Astrocyte of the cerebellum (primary cell): ENCODE data around the gene CTU1.
A peak's percentile ranks its signal among the peaks of the same experiment; 100 is the strongest.

ENCODE experiments used
- DNase-seq: peaks from one replicate; pipeline ENCODE4 v3.0.0-alpha.2; 2011; ENCODE audit warnings: low read depth
- H3K4me3 ChIP-seq: 2 replicates; pipeline ENCODE4 v1.5.1; 2011; ENCODE audit warnings: mild to moderate bottlenecking, low read depth, low read length, moderate library complexity
- CTCF ChIP-seq: IDR thresholded peaks from 2 replicates; pipeline ENCODE4 v1.5.1; 2012; ENCODE audit warnings: low read length, low read depth, moderate library complexity, mild to moderate bottlenecking; ENCODE audit errors: missing control alignments
- in situ Hi-C: cut with HindIII; loops from 2 replicates; pipeline ENCODE4 v1.10.0; 2017; ENCODE audit warnings: low sequenced_read_pairs

CTU1 gene

GRCh38 chr19:51108066-51108804 lies at the start of gene CTU1:
TSS of gene CTU1 (minus strand) at chr19:51108409. CDS start at chr19:51104569, 3,840 bp downstream.
- DNase-seq, result peak; percentile 98
- peak within 1 kb of the TSS; percentile 68 for H3K4me3 ChIP-seq
- in situ Hi-C loops, result no loop called here
- TF ChIP-seq CTCF, result no peak

GRCh38 chr19:51157265-51157664 lies 49.1 kb upstream of the CTU1 start:
- in situ Hi-C loops, result no loop called here
- no peak overlapping the region for H3K4me3 ChIP-seq
- no peak for DNase-seq
- no peak for TF ChIP-seq CTCF

GRCh38 chr19:51156710-51157109 lies 48.5 kb upstream of the CTU1 start:
- no peak overlapping the region for H3K4me3 ChIP-seq
- no peak for TF ChIP-seq CTCF
- in situ Hi-C loops, result no loop called here
- DNase-seq, result no peak

- in situ Hi-C loops, result no loop called here
- no peak for TF ChIP-seq CTCF
- H3K4me3 ChIP-seq, result no peak overlapping the region
- no peak for DNase-seq
Measured at GRCh38 chr19:51150627-51151026, 42.4 kb upstream of the CTU1 start.

- no peak for DNase-seq
- no peak overlapping the region for H3K4me3 ChIP-seq
- no peak for TF ChIP-seq CTCF
- in situ Hi-C loops, result no loop called here
Measured at GRCh38 chr19:51148580-51148979, 40.4 kb upstream of the CTU1 start.

GRCh38 chr19:51147663-51148062 lies 39.5 kb upstream of the CTU1 start:
- no peak for DNase-seq
- TF ChIP-seq CTCF, result no peak
- in situ Hi-C loops, result no loop called here
- no peak overlapping the region for H3K4me3 ChIP-seq
